ENCODE data around the gene ZNF101. TPM values are rescaled to one million over a fixed set of nuclear protein-coding genes. Genes with fewer than 3 reads are reported as not detected.

Gene ZNF101
- total RNA-seq, result 94.2 TPM

DNA sequence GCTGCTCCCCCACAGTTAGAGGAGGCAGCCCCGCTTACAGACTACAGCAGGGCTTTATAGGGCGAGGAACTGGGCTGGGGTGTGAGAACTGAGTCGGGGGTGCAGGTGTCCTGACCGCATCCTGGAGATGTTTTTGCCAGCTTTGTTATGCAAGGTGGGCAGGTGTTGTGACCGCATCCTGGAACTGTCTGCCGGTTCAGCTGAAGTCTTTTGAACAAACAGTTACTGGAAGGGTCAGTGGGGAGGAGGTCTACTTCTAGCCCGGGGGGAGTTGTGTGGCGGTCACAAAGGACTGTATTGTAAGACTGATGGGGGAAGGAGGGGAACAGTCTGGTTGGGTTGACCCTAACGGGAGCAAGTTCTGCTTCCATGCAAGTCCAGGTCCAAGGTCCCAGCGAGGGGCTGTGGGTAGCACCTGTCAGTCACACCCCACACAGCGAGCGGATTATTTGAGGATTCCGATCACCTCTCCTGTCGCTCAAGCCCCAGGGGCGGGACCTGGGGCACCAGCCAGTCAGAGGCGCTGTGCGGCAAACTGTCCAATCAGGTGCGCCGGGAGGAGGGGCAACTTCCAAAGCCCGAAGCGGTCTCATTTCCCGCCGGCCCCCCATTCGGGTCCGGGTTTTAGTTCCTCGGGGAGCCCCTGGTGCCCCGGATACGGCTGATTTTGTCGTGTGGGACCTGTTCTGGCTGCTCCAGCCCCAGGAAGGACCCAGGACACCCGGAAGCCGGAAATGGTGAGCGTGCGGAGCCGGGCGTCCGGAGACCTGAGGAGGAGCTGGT is at the start of gene ZNF101:
Gene ZNF101, plus strand, starts transcription at position 610 of the 783 bp plus-strand sequence. Its CDS starts 125 bp downstream, at position 735.
- H3K4me1 ChIP-seq (ENCODE audit: insufficient read depth, low read length), result peaks cover 42% of the 10 kb centered on the region
- H3K9me3 ChIP-seq (ENCODE audit: low read depth, low read length), result no peaks in the 10 kb centered on the region
- no peaks in the 10 kb centered on the region for H3K27me3 ChIP-seq (ENCODE audit: insufficient read depth, low read length)
- H3K4me3 ChIP-seq (ENCODE audit: low read length), result peak within 1 kb of the TSS; percentile 77

DNA sequence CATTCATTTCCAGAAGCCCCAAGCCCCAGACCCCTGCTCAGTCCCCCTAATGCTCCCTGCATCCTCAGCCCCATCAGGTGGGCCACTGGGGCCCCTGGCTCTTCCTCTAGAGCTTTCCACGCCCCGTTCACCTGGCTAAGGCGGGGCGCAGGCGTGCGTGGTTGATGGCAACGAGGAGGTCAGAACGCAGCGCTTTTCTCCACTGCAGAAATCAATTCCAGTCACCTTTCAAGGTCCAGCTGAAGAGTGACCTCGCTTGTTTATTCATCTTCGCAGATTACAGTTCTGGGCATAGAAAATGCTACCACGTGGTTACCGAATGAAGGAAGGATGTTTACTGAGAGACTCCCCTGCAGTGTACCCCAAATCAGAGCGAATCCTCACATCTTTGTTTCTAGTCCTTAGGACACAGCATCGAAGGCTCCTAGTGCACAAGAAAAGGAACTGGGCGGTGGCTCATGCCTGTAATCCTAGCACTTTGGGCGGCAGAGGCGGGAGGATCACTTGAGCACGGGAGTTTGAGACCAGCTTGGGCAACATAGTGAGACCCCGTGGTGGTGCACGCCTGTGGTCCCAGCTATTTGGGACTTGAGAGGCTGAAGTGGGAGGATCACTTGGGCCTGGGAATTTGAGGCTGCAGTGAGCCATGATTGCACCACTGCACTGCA is 49.3 kb upstream of the ZNF101 start:
- Histone ChIP-seq H3K4me1 (ENCODE audit: insufficient read depth, low read length) (peaks cover 13% of the 10 kb centered on the region), H3K4me3 (ENCODE audit: low read length) (no peak overlapping the region), H3K9me3 (ENCODE audit: low read depth, low read length) (no peaks in the 10 kb centered on the region)

DNA sequence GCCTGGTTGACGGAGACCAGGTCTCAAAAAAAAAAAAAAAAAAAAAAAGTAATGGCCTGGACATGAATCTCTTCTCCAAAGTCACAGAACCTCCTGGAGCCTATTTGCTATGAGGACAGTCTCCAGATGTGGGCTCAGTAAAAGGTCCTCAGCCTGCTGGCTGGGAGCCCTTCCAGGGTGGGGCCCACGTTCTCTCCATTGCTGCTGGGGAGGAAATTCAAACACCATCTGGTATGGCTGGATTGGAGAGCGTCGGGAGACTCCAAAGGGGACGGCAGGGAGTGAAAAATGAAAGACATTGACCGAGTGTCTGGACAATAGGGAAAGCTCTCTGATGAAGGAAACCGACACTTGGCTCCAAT is 48.8 kb upstream of the ZNF101 start:
- no peaks in the 10 kb centered on the region for H3K27me3 ChIP-seq (ENCODE audit: insufficient read depth, low read length)
- peaks cover 13% of the 10 kb centered on the region for H3K4me1 ChIP-seq (ENCODE audit: insufficient read depth, low read length)
- H3K9me3 ChIP-seq (ENCODE audit: low read depth, low read length), result no peaks in the 10 kb centered on the region
- no peak overlapping the region for H3K4me3 ChIP-seq (ENCODE audit: low read length)

More for the DNA sequence above, 49.3 kb upstream of the ZNF101 start:
- H3K27me3 ChIP-seq (ENCODE audit: insufficient read depth, low read length), result no peaks in the 10 kb centered on the region

DNA sequence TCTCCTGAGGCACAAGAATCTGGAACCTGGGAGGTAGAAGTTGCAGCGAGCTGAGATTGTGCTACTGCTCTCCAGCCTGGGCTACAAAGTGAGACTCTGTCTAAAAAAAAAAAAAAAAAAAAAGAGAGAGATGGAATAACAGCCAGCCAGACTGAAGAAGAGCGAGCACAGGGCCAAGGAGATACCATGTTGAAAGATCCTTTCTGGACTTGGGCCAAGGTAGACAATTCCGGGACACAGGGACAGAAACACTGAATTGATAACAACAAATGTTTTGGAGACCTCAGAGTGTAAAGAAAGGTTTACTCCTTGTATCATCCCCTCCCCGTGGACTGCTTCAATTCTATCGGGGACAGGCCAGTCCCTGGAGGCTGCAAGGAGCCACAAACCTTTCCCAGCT is 45.3 kb upstream of the ZNF101 start:
- Histone ChIP-seq H3K4me1 (ENCODE audit: insufficient read depth, low read length) (peaks cover 27% of the 10 kb centered on the region), H3K9me3 (ENCODE audit: low read depth, low read length) (no peaks in the 10 kb centered on the region), H3K4me3 (ENCODE audit: low read length) (no peak overlapping the region), H3K27me3 (ENCODE audit: insufficient read depth, low read length) (no peaks in the 10 kb centered on the region)

DNA sequence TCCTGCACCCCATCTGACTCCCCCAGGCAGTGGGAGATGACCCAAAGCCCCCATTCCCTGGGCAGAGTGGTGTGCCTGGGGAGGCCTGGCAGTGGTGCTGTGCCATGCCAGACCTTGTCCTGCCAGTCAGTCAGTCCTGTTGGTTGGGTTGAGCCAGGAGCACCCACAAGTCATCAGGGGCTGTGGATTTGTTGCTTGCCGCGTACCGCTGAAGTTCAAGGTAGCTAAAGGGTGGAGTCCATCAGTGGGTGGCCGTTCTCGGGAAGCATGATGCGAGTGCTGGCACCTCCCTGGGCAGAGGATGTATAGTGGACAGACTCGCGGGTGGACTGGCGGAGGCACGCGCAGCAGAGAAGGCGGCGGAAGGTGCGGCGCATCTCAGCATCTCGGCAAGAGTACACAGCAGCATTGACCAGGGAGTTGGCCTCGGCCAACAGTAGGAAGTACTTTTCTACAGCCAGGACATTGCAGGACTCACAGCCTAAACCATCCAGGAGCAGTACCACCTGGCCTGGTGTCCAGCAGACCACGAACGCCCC is 44.5 kb upstream of the ZNF101 start:
- no peaks in the 10 kb centered on the region for H3K9me3 ChIP-seq (ENCODE audit: low read depth, low read length)
- no peak overlapping the region for H3K4me3 ChIP-seq (ENCODE audit: low read length)
- no peaks in the 10 kb centered on the region for H3K27me3 ChIP-seq (ENCODE audit: insufficient read depth, low read length)

DNA sequence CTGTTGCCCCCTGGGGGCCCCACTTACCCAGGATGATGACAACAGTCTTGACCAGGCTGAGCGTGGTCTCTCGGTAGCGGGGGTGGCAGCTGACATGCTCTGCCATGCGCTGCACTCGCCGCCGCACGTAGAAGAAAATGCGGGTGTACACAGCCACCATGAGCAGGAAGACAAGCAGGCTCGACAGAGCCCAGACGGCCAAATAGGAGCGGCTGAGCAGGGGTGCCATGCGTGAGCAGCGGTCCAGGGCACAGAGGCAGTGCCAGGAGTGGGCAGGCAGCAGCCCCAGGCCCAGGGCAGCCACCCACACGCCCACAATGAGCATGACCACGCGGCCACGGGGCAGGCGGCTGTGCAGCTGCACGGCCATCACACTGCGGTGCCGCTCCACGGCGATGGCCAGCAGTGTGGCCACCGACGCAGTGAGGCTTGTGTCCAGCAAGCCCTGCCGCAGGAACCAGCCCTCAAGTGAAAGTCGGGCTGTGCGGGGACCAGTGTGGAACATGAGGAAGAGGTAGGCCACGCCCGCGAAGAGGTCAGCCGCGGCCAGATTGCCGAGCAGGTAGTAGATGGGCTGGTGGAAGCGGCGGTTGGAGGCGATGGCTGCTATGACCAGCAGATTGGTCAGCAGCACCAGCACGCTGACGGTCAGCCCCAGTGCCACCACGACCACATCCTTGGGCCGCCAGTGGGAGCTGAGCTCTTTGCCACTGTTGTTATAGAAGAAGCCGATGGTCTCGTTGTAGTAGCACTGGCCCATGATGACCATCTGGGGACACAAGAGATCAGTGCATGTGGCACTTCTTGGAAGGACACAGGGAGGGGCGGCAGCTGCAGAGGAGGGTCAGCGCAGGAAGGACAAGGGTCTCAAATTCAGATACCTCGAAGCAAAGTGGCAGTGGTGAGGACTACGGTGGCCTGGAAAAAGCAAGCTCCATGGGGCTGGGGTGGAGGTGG is 41.8 kb upstream of the ZNF101 start:
- H3K27me3 ChIP-seq (ENCODE audit: insufficient read depth, low read length), result no peaks in the 10 kb centered on the region
- H3K9me3 ChIP-seq (ENCODE audit: low read depth, low read length), result no peaks in the 10 kb centered on the region
- peaks cover 30% of the 10 kb centered on the region for H3K4me1 ChIP-seq (ENCODE audit: insufficient read depth, low read length)
- H3K4me3 ChIP-seq (ENCODE audit: low read length), result no peak overlapping the region

More for the DNA sequence above, 44.5 kb upstream of the ZNF101 start:
- H3K4me1 ChIP-seq (ENCODE audit: insufficient read depth, low read length), result peaks cover 30% of the 10 kb centered on the region

DNA sequence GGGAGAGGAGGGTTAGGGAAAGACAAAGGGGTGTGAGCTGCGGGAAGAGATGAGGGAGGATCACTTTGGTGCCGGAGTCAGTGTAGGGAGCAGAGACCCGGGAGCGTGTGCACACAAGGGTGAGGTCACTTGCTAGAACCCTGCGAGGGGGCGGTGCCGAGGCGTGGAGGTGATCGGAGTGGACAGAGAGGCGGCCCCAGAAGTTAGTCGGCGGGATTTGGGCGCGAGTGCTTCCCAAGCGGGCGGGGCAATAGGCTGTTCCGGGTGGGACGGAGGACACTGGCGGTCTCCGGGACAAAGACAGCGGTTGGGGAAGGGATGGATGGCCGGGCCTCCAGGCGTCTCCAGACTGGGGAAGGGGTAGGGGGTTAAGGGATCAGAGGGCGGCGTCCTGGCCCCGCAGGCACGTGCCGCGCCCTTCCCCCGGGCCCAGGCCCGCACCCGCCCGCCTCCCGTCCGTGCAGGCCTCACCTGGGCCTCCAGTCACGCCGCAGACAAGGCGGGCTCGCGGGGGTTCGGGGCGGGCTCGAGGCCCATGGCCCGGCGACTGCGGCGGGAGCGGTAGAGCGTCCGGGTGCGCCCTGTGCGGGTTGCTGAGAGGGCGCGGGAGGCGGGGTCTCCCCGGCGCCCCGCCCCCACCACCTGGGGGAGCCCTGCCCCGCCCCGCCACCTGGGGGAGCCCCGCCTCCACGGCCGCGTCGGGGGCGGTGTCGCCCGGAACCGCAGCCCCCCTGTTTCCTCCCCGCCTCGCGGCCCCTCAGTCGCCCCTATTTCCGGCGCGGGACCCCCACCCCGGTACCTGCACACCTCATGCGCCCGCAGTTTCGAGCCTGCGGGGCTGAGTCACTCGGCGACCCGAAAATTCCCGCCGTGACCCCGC is 40.8 kb upstream of the ZNF101 start, which contains the start of gene LPAR2:
Gene LPAR2, minus strand, starts transcription at position 600 of the 880 bp plus-strand sequence. CDS start 945 bp downstream, outside the sequence.
- no peaks in the 10 kb centered on the region for H3K27me3 ChIP-seq (ENCODE audit: insufficient read depth, low read length)
- peak within 1 kb of the TSS; percentile 47 for H3K4me3 ChIP-seq (ENCODE audit: low read length)
- no peaks in the 10 kb centered on the region for H3K9me3 ChIP-seq (ENCODE audit: low read depth, low read length)
- peaks cover 30% of the 10 kb centered on the region for H3K4me1 ChIP-seq (ENCODE audit: insufficient read depth, low read length)

DNA sequence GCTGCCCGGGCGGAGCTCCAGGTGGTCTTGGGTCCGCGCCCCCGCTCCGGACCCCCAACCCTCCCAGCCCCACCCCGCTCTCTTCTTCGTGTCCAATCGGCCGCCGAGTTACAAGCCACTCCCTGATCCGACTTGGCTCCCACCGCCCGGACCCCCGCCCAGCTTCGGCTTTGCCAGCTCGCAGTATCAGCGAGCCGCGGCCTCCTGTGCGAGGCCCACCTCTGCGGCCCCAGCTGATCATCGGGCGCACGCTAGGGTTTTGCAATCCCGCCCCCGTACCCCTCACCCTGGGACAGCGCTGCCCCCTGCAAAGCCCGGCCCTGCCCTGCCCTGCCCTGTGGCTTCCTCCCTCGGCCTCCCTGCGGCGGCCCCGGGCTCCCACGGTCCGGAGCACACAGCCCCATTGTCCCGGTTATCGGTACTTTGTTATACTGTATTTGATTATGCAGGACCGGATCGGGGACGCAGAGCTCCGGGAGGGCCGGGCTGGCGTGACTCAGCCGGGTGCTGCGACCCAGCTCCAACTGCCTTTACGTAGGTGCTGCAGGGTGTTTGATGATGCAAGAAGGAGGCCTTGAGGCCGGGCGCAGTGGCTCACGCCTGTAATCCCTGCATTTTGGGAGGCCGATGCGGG is 40.0 kb upstream of the ZNF101 start:
- Histone ChIP-seq H3K9me3 (ENCODE audit: low read depth, low read length) (no peaks in the 10 kb centered on the region), H3K4me3 (ENCODE audit: low read length) (peak overlapping the region; percentile 29), H3K27me3 (ENCODE audit: insufficient read depth, low read length) (no peaks in the 10 kb centered on the region), H3K4me1 (ENCODE audit: insufficient read depth, low read length) (peaks cover 30% of the 10 kb centered on the region)

DNA sequence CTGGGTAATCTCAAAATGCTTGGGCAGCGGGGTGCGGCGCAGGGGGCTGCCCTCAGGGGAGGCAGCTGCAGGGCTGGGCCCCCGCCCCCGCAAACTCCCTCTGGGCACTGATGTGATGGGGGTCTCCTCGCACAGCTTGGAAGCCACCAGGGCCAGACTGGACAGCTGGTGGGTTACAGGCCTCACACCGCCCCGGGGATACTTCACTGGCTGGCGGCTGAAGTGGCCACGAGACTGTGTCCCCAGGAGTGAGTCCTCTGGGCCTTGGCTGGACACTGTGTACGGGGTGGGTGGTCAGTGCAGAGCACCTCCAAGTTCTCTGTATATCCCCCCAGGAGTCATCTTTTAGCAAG is 38.6 kb upstream of the ZNF101 start:
- H3K4me1 ChIP-seq (ENCODE audit: insufficient read depth, low read length), result peaks cover 30% of the 10 kb centered on the region
- no peaks in the 10 kb centered on the region for H3K9me3 ChIP-seq (ENCODE audit: low read depth, low read length)
- H3K4me3 ChIP-seq (ENCODE audit: low read length), result no peak overlapping the region
- H3K27me3 ChIP-seq (ENCODE audit: insufficient read depth, low read length), result no peaks in the 10 kb centered on the region

DNA sequence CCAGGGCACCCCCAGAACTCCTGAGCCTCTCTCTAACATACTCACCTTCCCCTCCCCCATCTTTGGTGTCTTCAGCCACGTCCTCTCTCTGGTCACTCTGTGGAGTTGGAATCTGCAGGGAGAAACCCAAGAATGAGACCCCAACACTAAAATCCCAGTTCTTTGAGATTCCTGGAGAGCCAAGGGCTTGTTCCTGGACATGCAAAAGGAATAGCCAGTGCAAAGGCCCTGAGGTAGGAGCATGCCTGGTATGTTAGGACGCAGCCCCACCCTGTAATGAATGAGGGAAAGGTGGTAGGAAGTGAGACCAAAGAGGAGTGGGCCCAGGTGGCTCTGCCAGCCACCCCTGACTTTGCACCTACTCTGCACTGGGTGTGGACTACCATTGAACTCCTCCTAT is 38.2 kb upstream of the ZNF101 start:
- H3K4me3 ChIP-seq (ENCODE audit: low read length), result no peak overlapping the region
- H3K9me3 ChIP-seq (ENCODE audit: low read depth, low read length), result no peaks in the 10 kb centered on the region
- no peaks in the 10 kb centered on the region for H3K27me3 ChIP-seq (ENCODE audit: insufficient read depth, low read length)
- peaks cover 30% of the 10 kb centered on the region for H3K4me1 ChIP-seq (ENCODE audit: insufficient read depth, low read length)

DNA sequence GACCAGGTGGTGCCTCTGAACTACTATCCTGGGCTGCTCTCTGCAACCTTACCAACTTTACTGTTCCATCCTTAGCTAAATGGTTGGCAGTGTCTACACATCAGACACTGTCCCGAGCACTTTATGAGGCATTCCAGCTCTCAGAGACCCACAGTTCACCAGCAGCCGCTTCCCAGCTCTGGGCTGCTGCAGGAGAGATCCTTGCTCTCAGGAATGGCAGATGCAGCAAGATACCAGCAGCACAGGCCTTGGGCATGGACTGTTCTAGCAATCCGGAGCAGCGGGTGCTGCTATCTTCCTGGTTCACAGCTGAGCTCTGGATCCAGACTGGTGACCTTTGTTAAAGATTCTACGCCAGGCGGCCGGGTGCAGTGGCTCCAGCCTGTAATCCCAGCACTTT is 37.3 kb upstream of the ZNF101 start:
- Histone ChIP-seq H3K27me3 (ENCODE audit: insufficient read depth, low read length) (no peaks in the 10 kb centered on the region), H3K4me3 (ENCODE audit: low read length) (no peak overlapping the region), H3K4me1 (ENCODE audit: insufficient read depth, low read length) (peaks cover 29% of the 10 kb centered on the region), H3K9me3 (ENCODE audit: low read depth, low read length) (no peaks in the 10 kb centered on the region)

DNA sequence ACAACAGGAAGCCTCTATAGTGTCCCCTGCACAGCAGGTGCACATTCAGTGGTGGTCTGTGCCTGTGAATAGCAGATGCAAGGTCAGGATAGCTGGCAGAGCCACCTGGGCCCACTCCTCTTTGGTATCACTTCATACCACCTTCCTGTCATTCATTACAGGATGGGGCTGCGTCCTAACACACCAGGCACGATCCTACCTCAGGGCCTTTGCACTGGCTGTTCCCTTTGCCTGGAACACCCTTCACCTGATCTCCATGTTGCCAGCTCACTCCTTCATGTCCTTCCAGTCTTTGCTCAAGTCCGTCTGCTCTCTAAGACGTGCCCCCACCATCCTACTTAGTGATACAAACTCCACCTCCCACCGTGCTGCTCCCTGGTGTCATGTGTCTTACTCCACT is 36.0 kb upstream of the ZNF101 start:
- Histone ChIP-seq H3K4me1 (ENCODE audit: insufficient read depth, low read length) (peaks cover 16% of the 10 kb centered on the region), H3K4me3 (ENCODE audit: low read length) (no peak overlapping the region), H3K9me3 (ENCODE audit: low read depth, low read length) (no peaks in the 10 kb centered on the region), H3K27me3 (ENCODE audit: insufficient read depth, low read length) (no peaks in the 10 kb centered on the region)

DNA sequence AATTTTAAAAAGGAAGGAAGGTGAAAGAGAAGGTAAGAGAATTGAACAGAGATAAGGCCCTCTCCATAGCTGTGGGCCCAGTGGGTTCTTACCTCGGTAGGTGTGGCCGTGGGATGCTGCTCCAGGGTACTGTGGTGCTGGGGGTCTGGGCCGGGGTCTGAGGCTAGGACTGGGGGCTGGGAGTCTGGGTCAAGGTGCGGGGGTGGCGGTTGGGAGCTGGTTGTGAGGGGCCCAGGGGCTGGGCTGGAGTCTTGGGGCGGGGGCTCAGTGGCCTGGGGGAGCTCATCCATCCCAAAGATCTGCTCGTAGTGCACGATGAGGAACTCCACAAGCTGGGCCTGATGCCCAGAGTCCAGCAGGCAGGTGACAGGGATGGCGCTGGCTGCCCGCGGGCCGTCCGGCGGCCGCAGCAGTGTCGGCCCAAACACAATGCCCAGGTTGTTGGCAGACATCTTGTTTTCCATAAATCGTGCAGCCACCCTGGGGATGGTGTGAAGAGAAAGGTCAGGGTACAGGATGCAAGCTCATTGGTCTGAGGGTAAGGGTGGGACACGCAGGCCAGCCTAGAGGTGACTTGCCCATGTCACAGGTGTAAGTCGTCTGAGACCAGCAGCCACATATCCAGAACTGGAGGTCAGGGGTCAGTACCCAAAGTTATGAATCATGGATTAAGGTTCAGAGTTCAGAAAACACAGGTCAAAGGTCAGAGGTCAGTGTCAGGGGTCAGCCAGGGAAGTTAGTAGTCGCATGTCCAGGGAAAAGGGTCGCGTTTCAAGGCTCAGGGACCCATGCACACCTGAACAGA is 34.7 kb upstream of the ZNF101 start:
- Histone ChIP-seq H3K4me1 (ENCODE audit: insufficient read depth, low read length) (peaks cover 6% of the 10 kb centered on the region), H3K9me3 (ENCODE audit: low read depth, low read length) (no peaks in the 10 kb centered on the region)

More for the DNA sequence above, 34.7 kb upstream of the ZNF101 start:
- Histone ChIP-seq H3K27me3 (ENCODE audit: insufficient read depth, low read length) (no peaks in the 10 kb centered on the region), H3K4me3 (ENCODE audit: low read length) (no peak overlapping the region)
